ENCODE data around the gene PEG3.

PEG3 gene

DNA sequence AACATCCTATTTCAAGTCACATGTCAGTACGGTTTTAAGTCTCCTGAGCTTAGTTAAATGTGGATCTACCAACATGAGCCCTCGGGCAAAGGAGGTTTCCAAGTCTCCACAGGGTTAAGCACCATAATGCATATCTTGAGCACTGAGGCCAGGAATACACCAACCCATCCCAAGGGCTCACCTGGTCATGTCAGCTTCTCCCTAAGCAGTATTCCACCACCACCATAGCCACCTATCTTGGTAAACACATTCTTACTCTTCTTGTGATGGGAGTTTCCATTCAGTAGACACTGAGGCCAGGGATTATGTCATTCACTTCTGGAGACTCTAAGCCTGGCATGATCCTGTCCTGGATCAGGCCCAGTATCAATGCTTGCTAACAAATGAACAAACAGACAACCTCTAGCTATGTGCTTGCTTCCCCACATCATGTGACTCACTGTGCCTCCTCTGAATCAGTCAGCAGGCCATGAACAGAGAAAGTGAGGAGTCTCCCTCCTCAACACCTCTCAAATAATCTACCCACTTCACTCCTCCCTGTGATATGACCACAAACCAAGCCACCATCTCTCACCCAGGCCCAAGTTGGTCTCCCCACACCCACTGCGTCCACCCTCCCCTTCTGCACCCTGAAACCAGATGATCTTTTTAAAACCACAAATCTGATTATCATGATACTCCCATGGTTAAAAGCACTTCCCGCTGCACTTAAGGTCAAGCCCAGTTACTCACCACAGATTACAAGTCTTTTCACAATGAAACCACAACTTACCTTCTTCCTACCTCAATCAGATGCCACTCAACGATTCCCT, 5.8 kb downstream of the PEG3 start:
- TF ChIP-seq, protein P1, sequence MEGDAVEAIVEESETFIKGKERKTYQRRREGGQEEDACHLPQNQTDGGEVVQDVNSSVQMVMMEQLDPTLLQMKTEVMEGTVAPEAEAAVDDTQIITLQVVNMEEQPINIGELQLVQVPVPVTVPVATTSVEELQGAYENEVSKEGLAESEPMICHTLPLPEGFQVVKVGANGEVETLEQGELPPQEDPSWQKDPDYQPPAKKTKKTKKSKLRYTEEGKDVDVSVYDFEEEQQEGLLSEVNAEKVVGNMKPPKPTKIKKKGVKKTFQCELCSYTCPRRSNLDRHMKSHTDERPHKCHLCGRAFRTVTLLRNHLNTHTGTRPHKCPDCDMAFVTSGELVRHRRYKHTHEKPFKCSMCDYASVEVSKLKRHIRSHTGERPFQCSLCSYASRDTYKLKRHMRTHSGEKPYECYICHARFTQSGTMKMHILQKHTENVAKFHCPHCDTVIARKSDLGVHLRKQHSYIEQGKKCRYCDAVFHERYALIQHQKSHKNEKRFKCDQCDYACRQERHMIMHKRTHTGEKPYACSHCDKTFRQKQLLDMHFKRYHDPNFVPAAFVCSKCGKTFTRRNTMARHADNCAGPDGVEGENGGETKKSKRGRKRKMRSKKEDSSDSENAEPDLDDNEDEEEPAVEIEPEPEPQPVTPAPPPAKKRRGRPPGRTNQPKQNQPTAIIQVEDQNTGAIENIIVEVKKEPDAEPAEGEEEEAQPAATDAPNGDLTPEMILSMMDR (IDR thresholded peaks at IDR 0.05; ENCODE audit: unreplicated experiment in 3 of 3), result no peak
- Mint-ChIP-seq H3K36me3 (ENCODE audit: low read depth) (peaks cover 7% of the 10 kb centered on the region), H3K27me3 (ENCODE audit: low read depth) (no peaks in the 10 kb centered on the region), H3K4me1 (peaks cover 5% of the 10 kb centered on the region), H3K9me3 (peaks cover 58% of the 10 kb centered on the region), H3K4me3 (no peak overlapping the region), H3K27ac (no peak overlapping the region)

DNA sequence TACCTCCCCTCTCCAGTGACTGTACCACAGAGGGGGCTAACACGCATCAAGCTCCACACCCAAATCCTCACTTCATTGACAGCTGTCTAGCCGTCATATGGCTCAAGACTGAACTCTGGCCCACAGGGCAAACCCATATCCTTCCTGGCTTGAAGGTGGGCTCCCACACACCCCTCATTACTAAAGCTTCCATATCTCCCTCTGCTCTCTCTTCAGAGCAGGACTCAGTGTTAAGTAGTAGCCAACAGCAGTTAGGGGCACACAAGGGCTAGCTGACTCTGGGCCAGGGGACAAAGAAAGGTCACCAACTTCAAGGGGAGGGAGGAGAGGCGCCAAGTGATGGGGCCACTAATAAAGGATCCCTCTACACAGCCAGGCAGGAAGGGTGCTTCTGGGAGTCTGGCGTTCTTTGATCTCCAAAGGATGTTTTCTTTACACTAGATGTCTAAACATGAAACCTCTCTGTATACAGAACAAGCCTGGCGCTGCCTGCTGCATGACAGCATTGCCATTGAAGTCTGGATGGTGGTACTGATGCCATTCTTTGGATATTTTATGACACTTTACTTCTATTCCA, 8.1 kb downstream of the PEG3 start:
- TF ChIP-seq, protein P1 (IDR thresholded peaks at IDR 0.05; ENCODE audit: unreplicated experiment in 3 of 3), result no peak
- Mint-ChIP-seq H3K36me3 (ENCODE audit: low read depth) (peaks cover 7% of the 10 kb centered on the region), H3K4me3 (no peak overlapping the region), H3K4me1 (peaks cover 5% of the 10 kb centered on the region), H3K27ac (no peak overlapping the region), H3K27me3 (ENCODE audit: low read depth) (no peaks in the 10 kb centered on the region), H3K9me3 (peaks cover 62% of the 10 kb centered on the region)

DNA sequence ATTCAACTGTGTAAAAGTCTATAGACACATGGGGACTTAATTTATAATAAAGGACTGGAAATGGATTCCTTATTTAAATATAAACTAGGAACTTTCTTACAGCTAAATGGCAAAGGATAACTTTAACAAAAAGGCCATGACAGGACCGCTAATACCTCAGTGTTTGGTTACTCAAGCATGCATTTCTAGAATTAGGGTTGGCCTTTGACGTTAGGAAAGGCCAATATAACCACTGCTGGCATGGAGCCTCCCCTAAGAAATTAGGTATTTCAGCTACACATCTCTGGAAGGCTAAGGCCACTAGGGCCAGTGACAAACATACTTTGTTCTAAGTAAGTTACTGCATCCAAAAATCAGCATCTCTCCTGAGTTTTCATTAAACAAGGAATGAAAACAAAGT, 9.3 kb downstream of the PEG3 start:
- TF ChIP-seq, protein P1 (IDR thresholded peaks at IDR 0.05; ENCODE audit: unreplicated experiment in 3 of 3), result no peak
- Mint-ChIP-seq H3K27ac (no peak overlapping the region), H3K9me3 (peaks cover 63% of the 10 kb centered on the region), H3K27me3 (ENCODE audit: low read depth) (no peaks in the 10 kb centered on the region), H3K4me3 (no peak overlapping the region), H3K4me1 (peaks cover 5% of the 10 kb centered on the region), H3K36me3 (ENCODE audit: low read depth) (peaks cover 7% of the 10 kb centered on the region)

DNA sequence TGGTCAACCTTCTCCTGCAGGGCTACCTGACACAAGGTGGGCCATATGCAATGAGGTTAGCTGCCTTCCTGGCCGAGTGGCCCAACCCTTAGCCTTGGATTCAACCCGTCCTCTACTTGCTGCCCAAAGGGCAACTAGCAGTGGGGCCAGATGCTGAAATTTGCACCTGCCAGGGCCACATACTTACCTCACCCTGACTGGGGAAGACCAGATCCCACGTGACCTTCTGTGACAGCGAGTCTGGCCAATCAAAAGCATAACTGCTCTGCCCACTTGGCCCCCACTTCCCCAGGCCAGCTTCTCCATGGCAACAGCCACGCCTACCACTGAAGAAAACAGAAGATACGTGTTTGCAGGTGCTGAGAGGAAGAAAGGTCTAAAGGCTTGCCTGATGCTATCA, 10.9 kb downstream of the PEG3 start:
- Mint-ChIP-seq H3K4me3 (no peak overlapping the region), H3K27me3 (ENCODE audit: low read depth) (no peaks in the 10 kb centered on the region), H3K4me1 (no peaks in the 10 kb centered on the region), H3K27ac (no peak overlapping the region), H3K36me3 (ENCODE audit: low read depth) (no peaks in the 10 kb centered on the region), H3K9me3 (peaks cover 61% of the 10 kb centered on the region)
- TF ChIP-seq, protein P1 (IDR thresholded peaks at IDR 0.05; ENCODE audit: unreplicated experiment in 3 of 3), result no peak

DNA sequence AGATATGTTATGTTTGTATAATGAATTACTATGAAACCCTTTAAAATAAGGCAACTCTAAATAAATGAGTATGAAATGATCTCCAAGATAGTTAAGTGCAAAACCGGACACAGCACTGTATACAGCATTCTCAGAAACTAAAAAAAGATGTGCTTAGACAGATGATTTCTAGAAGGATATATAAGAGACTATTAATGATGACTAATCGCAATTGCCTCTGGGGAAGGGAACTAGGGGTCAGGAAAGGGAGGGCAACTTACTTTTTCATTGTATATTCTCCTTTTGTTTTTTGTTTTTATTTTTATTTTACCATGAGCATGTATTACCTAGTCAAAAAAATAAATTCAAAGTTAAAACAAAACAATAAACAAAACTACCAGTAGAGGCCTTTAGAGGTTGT, 12.8 kb downstream of the PEG3 start:
- no peaks in the 10 kb centered on the region for H3K4me1 Mint-ChIP-seq

More for the DNA sequence above, 12.8 kb downstream of the PEG3 start:
- no peak overlapping the region for H3K4me3 Mint-ChIP-seq
- TF ChIP-seq, protein P1 (IDR thresholded peaks at IDR 0.05; ENCODE audit: unreplicated experiment in 3 of 3), result no peak
- no peak overlapping the region for H3K27ac Mint-ChIP-seq
- no peaks in the 10 kb centered on the region for H3K36me3 Mint-ChIP-seq (ENCODE audit: low read depth)
- peaks cover 64% of the 10 kb centered on the region for H3K9me3 Mint-ChIP-seq
- H3K27me3 Mint-ChIP-seq (ENCODE audit: low read depth), result no peaks in the 10 kb centered on the region

All from nephron (organoid).